Measurements from ENCODE around the gene SPRR2D.
"Not testable (repeated sequence)": the region's sequence is repeated elsewhere in the genome, so short reads cannot be mapped to it uniquely, and the experiment has no call there.

The SPRR2D gene

GRCh38 chr1:153040950-153041631 lies at the start of gene SPRR2D:
Gene SPRR2D (minus strand): TSS chr1:153041120. CDS start chr1:153040346, 774 bp downstream.
- no peak for DNase-seq (ENCODE audit: low spot score)

DNA sequence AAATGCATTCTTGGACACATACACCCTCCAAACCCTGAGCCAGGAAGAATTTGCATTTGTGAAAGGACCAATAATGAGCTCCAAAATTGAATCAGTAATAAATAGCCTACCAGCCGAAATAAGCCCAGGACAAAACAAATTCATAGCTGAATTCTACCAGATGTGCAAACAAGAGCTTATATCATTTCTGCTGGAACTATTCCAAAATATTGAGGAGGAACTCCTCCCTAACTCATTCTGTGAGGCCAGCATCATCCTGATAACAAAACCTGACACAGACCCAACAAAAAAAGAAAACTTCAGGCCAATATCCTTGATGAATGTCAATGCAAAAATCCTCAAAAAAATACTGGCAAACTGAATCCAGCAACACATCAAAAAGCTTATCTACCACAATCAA lies 46.7 kb upstream of the SPRR2D start:
- DNase-seq (ENCODE audit: low spot score) = no peak

- no peak for DNase-seq (ENCODE audit: low spot score)
These were observed 40.8 kb upstream of the SPRR2D start for GRCh38 chr1:153081736-153082135.

- DNase-seq (ENCODE audit: low spot score) = no peak
These were observed 32.1 kb upstream of the SPRR2D start for GRCh38 chr1:153072806-153073726.

GRCh38 chr1:153071511-153071910 lies 30.6 kb upstream of the SPRR2D start, which contains the start of gene SPRR2B:
Gene SPRR2B (minus strand): TSS chr1:153071611. CDS start chr1:153070839, 772 bp downstream.
- DNase-seq (ENCODE audit: low spot score) = no peak

- DNase-seq (ENCODE audit: low spot score) = no peak
These were observed 29.3 kb upstream of the SPRR2D start for GRCh38 chr1:153070243-153070642.

DNA sequence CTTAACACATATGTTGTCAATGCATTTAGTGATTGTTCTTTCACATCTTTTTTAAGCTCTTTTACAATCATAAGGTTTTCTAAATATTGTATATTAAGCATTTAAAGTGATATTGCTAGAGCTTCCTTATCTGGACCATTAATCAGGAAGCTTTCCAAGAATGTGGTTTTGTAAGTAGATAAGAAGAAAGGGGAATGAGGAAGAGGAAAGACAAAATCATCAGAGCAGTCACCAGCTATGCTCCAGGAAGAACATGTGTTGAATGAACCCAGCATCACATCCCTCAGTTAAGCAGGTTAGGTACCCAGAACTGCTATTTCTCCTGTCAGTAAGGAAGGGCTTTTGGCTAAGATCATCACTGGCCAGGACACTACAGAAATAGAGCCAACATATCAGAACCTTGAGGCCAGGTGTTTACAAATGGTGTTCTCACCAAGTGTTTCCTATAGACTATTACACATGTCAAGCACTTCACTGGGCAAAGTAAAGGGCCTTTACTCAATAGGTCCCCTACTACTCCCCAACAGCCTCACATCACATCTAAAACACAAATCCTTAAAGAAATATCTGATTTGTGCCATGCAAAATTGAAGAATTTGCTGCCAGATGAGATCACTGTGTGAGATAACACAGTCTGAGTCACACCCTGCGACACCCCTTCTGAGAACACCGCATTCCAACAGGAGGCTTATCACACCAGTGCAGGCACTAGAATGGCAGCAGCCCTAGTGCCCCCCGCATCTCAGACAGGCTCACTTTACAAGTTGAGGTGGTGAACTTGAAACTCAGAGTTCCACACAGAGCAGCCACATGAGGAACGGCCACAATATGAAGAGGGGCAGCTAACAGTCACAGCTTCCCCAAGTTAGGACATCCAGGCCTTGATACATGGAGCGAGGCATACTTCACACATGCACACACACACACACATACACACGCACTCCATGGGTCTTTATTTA lies 18.2 kb upstream of the SPRR2D start:
- DNase-seq (ENCODE audit: low spot score) = no peak

- DNase-seq (ENCODE audit: low spot score) = no peak
These were observed 17.2 kb upstream of the SPRR2D start for GRCh38 chr1:153058154-153058553.

- no peak for DNase-seq (ENCODE audit: low spot score)
These were observed 16.5 kb upstream of the SPRR2D start, which contains the start of gene SPRR2A for GRCh38 chr1:153057375-153057774. Gene SPRR2A (minus strand): TSS chr1:153057512. CDS start chr1:153056735, 777 bp downstream.

GRCh38 chr1:153056111-153056510 lies 15.2 kb upstream of the SPRR2D start:
- DNase-seq (ENCODE audit: low spot score) = not testable (repeated sequence)

GRCh38 chr1:153049211-153049610 lies 8.3 kb upstream of the SPRR2D start:
- DNase-seq (ENCODE audit: low spot score) = no peak

DNA sequence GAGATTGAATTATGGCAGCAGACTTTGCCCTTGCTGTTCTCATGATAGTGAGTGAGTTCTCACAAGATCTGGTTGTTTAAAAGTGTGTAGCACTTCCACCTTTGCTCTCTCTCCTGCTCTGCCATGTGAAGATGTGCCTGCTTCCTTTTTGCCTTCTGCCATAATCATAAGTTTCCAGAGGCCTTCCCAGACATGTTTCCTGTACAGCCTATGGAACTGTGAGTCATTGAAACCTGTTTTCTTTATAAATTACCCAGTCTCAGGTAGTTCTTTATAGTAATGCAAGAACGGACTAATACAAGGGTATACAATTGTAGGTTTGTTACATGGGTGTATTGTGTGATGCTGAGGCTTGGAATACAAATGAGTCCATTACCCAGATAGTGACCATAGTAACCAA lies 5.7 kb downstream of the SPRR2D start:
- no peak for DNase-seq (ENCODE audit: low spot score)

DNA sequence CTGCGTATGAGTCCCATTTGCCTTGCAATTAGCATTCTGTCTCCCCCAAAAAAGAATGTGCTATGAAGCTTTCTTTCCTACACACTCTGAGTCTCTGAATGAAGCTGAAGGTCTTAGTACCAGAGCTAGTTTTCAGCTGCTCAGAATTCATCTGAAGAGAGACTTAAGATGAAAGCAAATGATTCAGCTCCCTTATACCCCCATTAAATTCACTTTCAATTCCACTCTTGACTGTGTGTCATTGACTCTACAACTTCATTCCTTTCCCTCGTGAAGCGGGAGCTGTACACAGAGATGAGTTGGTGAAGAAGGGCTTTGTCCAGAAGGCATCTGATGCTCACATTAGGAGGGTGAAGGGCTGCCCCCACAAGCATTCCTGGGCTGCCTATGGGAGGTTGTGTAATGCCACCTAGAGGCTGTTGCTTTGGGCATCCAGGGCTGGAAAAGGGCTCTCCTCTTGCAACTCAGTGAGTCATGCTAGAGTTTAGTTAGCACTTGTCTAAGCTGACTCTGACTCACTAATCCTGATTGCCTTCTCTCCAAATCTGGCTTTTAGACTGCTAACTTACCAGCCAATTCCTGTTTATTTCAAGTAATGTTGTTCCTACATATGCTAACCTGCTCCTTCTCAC lies 8.1 kb downstream of the SPRR2D start:
- peak; percentile 57 for DNase-seq (ENCODE audit: low spot score)

GRCh38 chr1:153032073-153032472 lies 8.8 kb downstream of the SPRR2D start:
- no peak for DNase-seq (ENCODE audit: low spot score)

DNA sequence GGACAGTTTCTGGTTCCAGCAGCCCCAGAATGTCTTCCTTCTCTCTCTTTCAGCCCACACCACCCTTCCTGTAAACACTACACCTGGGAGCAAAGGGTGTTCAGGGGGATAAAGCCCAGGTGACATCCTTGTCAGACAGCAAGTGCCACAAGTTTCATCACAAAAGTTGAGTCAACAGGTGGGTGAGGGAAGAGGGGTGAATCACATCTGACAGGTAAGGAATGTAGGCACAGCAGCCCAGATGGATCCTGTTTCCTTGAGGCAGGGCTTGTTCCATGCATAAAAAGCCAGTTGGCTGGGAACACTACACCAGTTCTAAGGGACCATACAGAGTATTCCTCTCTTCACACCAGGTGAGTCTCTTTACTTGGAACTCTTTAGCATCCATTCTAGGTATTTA lies 10.0 kb downstream of the SPRR2D start, which contains the start of gene SPRR1B:
TSS of gene SPRR1B (plus strand) at position 309 of the 400 bp plus-strand sequence. CDS start 1,143 bp downstream, outside the sequence.
- no peak for DNase-seq (ENCODE audit: low spot score)

GRCh38 chr1:153028766-153029165 lies 12.2 kb downstream of the SPRR2D start:
- no peak for DNase-seq (ENCODE audit: low spot score)

DNA sequence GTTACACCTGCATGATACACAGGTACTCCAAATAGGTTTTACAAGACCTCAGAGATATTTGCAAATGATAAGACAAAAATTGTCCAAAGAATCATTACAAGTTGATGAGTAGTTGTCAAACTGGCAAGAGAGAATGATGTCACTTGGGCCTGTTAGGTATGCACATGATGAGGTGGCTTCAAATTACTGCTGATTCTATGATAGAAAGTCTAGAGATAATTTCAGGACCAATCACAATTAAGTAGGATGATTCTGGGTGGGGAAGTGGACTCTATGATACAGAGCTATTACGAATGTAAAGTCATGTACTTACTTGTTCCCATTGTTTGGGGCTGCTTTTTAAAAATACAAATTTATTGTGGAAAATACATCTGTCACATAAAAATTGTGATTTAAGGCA lies 15.1 kb downstream of the SPRR2D start:
- no peak for DNase-seq (ENCODE audit: low spot score)

DNA sequence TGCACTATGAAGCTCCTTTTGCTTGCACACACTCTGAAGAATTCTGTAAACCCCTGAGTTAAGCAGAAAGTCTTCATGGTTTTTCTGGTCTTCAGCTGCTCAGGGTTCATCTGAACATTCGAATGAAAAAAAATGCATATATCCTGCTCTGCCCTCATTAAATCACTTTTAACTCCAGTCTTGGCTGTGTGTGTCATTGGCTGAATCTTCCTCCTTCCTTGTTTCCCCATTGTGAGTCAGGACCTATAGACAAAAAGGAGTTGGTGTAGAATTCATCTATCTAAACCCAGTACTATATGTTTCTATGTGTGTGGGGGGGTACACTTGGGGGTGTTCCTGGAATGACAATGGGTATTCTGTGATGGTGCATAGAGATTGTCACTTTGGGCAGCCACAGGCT lies 16.5 kb downstream of the SPRR2D start:
- no peak for DNase-seq (ENCODE audit: low spot score)

DNA sequence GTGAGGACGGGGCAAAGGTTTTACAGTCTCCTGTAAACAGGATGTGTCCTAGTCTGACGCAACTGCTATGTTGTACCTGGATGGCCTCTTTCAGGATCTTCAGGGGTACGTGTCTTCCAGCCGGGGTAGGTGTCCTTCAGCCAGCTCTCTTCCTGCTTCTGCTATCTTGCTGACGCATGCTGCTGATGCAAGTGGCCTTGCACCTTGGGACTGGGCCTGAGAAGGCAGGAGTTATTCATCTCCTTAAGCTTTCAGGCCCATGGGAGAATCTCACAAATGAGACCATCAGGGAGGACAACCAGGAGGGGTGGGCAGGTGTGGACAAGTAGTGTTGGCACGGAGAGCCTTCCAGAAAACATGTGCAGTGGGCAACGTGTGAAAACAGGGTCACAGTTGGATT lies 17.8 kb downstream of the SPRR2D start:
- no peak for DNase-seq (ENCODE audit: low spot score)

- DNase-seq (ENCODE audit: low spot score) = not testable (repeated sequence)
These were observed 18.6 kb downstream of the SPRR2D start for GRCh38 chr1:153022340-153022739.

DNA sequence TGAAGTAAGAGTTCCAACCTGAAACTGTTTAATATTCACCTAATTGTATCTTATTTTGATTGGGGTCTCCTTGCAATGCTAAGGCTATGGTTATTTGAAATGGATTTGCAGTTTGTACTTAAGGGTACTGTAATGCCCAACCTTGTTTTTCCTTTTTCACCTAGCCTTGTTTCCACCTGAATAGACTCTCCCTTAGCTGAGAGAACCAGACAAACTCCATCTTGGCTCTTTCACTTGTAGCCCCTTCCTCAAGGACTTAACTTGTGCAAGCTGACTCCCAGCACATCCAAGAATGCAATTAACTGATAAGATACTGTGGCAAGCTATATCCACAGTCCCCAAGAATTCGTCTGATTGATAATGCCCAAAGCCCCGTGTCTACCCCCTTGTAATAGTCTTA lies 19.1 kb downstream of the SPRR2D start:
- not testable (repeated sequence) for DNase-seq (ENCODE audit: low spot score)

Data from AG08396 (cell line).